GM23338 (cell line): Measurements from ENCODE around the gene CELSR1.

Source experiments
- CREB1 ChIP-seq: fragments of 250-450 bp; sonication (Bioruptor Pico); IDR thresholded peaks from 2 replicates; pipeline ENCODE4 v1.5.0; 2020; ENCODE audit warnings: low read depth, mild to moderate bottlenecking, moderate library complexity
- EZH2 ChIP-seq: fragments of 200-600 bp; sonication (generic); IDR thresholded peaks from one replicate; pipeline ENCODE4 v1.8.0; 2017; ENCODE audit warnings: antibody characterized with exemption, mild to moderate bottlenecking, low read depth; ENCODE audit not compliant: unreplicated experiment
- EZH2phosphoT487 ChIP-seq: fragments of 200-600 bp; sonication (generic); IDR thresholded peaks from one replicate; pipeline ENCODE4 v1.8.1; 2018; ENCODE audit warnings: antibody characterized with exemption; ENCODE audit not compliant: unreplicated experiment
- JUNB ChIP-seq: IDR thresholded peaks from one replicate; pipeline ENCODE4 v1.6.1; 2016; ENCODE audit warnings: antibody characterized with exemption; ENCODE audit not compliant: unreplicated experiment
- NANOG ChIP-seq: IDR thresholded peaks from 2 replicates; pipeline ENCODE4 v1.6.1; 2016; ENCODE audit warnings: antibody characterized with exemption, borderline replicate concordance
- POLR2AphosphoS5 ChIP-seq: IDR thresholded peaks from 2 replicates; pipeline ENCODE4 v1.6.1; 2016; ENCODE audit warnings: antibody characterized with exemption, low read depth
- STAT1 ChIP-seq: IDR thresholded peaks from one replicate; pipeline ENCODE4 v1.6.1; 2016; ENCODE audit warnings: antibody characterized with exemption; ENCODE audit not compliant: unreplicated experiment
- ZNF114 ChIP-seq: fragments of 250-450 bp; sonication (Bioruptor Pico); IDR thresholded peaks from 2 replicates; pipeline ENCODE4 v1.5.0; 2020; ENCODE audit warnings: mild to moderate bottlenecking, moderate library complexity
- ZNF331 ChIP-seq: fragments of 250-450 bp; sonication (Bioruptor Pico); IDR thresholded peaks from 2 replicates; pipeline ENCODE4 v1.5.0; 2020; ENCODE audit warnings: low read depth, mild to moderate bottlenecking, moderate library complexity
- TF ChIP-seq, protein P1 (sequence below), 2 experiments: fragments of 200-600 bp in 1 of 2; sonication (generic) in 1 of 2; conservative IDR thresholded peaks; 2 replicates each; pipeline versions ENCODE4 v1.5.1 to v1.6.1; 2016 to 2017; ENCODE audit warnings: antibody characterized with exemption in 2 of 2, low read depth in 2 of 2, mild to moderate bottlenecking in 2 of 2, moderate library complexity in 1 of 2
- TF ChIP-seq, protein P2 (sequence below): IDR thresholded peaks from one replicate; pipeline ENCODE4 v1.6.1; 2018; ENCODE audit warnings: antibody characterized with exemption; ENCODE audit not compliant: unreplicated experiment
- TF ChIP-seq, protein P3 (sequence below): IDR thresholded peaks from 2 replicates; pipeline ENCODE4 v1.6.1; 2016; ENCODE audit warnings: antibody characterized with exemption
- TF ChIP-seq, protein P4 (sequence below): fragments of 250-450 bp; sonication (Bioruptor Pico); IDR thresholded peaks from 2 replicates; pipeline ENCODE4 v1.5.0; 2020; ENCODE audit warnings: mild to moderate bottlenecking, moderate library complexity

DNA sequence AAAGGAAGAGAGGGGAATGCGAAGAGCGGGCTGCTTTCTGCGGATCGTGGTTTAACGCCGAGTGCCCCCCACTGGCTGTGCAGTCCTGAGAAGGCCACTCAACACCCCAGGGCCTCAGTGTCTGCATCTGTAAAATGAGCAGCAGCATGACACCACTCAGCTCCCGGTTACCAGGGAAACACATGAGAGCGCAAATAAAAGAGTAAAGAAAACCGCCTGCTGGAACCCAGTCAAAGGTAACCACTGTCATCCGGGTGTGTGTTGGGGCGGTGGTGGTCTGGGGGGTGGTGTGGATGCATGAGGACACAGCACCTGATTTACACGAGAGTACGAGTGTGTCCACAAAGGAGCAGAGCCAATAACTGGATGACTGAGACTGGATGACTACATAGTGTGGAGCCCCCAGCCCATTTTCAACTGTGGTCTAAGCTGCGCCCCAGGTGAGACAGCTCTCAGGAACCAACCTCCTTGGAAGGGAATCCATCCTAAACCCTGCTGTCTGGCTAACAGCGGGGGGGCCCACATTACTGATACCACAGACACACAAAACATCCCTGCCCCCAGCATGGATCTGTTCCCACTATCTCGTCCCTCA lies 5.7 kb downstream of the CELSR1 start:
- no peak for TF ChIP-seq POLR2AphosphoS5
- TF ChIP-seq, protein P1, sequence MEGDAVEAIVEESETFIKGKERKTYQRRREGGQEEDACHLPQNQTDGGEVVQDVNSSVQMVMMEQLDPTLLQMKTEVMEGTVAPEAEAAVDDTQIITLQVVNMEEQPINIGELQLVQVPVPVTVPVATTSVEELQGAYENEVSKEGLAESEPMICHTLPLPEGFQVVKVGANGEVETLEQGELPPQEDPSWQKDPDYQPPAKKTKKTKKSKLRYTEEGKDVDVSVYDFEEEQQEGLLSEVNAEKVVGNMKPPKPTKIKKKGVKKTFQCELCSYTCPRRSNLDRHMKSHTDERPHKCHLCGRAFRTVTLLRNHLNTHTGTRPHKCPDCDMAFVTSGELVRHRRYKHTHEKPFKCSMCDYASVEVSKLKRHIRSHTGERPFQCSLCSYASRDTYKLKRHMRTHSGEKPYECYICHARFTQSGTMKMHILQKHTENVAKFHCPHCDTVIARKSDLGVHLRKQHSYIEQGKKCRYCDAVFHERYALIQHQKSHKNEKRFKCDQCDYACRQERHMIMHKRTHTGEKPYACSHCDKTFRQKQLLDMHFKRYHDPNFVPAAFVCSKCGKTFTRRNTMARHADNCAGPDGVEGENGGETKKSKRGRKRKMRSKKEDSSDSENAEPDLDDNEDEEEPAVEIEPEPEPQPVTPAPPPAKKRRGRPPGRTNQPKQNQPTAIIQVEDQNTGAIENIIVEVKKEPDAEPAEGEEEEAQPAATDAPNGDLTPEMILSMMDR (conservative IDR thresholded peaks at IDR 0.05; ENCODE audit: low read depth in 2 of 2), result no peak
- no peak for TF ChIP-seq CREB1 (CRISPR knock-in tag)
- TF ChIP-seq ZNF331 (CRISPR knock-in tag), result 0 out of 2 replicates have a peak, but pooled peaks have one; percentile 38
- no peak for TF ChIP-seq EZH2
- no peak for TF ChIP-seq EZH2phosphoT487
- TF ChIP-seq, protein P2, sequence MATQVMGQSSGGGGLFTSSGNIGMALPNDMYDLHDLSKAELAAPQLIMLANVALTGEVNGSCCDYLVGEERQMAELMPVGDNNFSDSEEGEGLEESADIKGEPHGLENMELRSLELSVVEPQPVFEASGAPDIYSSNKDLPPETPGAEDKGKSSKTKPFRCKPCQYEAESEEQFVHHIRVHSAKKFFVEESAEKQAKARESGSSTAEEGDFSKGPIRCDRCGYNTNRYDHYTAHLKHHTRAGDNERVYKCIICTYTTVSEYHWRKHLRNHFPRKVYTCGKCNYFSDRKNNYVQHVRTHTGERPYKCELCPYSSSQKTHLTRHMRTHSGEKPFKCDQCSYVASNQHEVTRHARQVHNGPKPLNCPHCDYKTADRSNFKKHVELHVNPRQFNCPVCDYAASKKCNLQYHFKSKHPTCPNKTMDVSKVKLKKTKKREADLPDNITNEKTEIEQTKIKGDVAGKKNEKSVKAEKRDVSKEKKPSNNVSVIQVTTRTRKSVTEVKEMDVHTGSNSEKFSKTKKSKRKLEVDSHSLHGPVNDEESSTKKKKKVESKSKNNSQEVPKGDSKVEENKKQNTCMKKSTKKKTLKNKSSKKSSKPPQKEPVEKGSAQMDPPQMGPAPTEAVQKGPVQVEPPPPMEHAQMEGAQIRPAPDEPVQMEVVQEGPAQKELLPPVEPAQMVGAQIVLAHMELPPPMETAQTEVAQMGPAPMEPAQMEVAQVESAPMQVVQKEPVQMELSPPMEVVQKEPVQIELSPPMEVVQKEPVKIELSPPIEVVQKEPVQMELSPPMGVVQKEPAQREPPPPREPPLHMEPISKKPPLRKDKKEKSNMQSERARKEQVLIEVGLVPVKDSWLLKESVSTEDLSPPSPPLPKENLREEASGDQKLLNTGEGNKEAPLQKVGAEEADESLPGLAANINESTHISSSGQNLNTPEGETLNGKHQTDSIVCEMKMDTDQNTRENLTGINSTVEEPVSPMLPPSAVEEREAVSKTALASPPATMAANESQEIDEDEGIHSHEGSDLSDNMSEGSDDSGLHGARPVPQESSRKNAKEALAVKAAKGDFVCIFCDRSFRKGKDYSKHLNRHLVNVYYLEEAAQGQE, result no peak
- TF ChIP-seq JUNB, result no peak
- TF ChIP-seq, protein P3, sequence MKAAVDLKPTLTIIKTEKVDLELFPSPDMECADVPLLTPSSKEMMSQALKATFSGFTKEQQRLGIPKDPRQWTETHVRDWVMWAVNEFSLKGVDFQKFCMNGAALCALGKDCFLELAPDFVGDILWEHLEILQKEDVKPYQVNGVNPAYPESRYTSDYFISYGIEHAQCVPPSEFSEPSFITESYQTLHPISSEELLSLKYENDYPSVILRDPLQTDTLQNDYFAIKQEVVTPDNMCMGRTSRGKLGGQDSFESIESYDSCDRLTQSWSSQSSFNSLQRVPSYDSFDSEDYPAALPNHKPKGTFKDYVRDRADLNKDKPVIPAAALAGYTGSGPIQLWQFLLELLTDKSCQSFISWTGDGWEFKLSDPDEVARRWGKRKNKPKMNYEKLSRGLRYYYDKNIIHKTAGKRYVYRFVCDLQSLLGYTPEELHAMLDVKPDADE, result no peak
- no peak for TF ChIP-seq STAT1
- TF ChIP-seq NANOG, result no peak
- TF ChIP-seq, protein P4, sequence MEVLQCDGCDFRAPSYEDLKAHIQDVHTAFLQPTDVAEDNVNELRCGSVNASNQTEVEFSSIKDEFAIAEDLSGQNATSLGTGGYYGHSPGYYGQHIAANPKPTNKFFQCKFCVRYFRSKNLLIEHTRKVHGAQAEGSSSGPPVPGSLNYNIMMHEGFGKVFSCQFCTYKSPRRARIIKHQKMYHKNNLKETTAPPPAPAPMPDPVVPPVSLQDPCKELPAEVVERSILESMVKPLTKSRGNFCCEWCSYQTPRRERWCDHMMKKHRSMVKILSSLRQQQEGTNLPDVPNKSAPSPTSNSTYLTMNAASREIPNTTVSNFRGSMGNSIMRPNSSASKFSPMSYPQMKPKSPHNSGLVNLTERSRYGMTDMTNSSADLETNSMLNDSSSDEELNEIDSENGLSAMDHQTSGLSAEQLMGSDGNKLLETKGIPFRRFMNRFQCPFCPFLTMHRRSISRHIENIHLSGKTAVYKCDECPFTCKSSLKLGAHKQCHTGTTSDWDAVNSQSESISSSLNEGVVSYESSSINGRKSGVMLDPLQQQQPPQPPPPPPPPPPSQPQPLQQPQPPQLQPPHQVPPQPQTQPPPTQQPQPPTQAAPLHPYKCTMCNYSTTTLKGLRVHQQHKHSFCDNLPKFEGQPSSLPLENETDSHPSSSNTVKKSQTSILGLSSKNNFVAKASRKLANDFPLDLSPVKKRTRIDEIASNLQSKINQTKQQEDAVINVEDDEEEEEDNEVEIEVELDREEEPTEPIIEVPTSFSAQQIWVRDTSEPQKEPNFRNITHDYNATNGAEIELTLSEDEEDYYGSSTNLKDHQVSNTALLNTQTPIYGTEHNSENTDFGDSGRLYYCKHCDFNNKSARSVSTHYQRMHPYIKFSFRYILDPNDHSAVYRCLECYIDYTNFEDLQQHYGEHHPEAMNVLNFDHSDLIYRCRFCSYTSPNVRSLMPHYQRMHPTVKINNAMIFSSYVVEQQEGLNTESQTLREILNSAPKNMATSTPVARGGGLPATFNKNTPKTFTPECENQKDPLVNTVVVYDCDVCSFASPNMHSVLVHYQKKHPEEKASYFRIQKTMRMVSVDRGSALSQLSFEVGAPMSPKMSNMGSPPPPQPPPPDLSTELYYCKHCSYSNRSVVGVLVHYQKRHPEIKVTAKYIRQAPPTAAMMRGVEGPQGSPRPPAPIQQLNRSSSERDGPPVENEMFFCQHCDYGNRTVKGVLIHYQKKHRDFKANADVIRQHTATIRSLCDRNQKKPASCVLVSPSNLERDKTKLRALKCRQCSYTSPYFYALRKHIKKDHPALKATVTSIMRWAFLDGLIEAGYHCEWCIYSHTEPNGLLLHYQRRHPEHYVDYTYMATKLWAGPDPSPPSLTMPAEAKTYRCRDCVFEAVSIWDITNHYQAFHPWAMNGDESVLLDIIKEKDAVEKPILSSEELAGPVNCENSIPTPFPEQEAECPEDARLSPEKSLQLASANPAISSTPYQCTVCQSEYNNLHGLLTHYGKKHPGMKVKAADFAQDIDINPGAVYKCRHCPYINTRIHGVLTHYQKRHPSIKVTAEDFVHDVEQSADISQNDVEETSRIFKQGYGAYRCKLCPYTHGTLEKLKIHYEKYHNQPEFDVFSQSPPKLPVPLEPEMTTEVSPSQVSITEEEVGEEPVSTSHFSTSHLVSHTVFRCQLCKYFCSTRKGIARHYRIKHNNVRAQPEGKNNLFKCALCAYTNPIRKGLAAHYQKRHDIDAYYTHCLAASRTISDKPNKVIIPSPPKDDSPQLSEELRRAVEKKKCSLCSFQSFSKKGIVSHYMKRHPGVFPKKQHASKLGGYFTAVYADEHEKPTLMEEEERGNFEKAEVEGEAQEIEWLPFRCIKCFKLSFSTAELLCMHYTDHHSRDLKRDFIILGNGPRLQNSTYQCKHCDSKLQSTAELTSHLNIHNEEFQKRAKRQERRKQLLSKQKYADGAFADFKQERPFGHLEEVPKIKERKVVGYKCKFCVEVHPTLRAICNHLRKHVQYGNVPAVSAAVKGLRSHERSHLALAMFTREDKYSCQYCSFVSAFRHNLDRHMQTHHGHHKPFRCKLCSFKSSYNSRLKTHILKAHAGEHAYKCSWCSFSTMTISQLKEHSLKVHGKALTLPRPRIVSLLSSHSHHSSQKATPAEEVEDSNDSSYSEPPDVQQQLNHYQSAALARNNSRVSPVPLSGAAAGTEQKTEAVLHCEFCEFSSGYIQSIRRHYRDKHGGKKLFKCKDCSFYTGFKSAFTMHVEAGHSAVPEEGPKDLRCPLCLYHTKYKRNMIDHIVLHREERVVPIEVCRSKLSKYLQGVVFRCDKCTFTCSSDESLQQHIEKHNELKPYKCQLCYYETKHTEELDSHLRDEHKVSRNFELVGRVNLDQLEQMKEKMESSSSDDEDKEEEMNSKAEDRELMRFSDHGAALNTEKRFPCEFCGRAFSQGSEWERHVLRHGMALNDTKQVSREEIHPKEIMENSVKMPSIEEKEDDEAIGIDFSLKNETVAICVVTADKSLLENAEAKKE (CRISPR knock-in tag), result no peak
- TF ChIP-seq ZNF114 (CRISPR knock-in tag), result no peak
